GM19099 (cell line): Measurements from ENCODE around the gene ZNF101.

ENCODE experiments used
- POLR2A ChIP-seq: IDR thresholded peaks from 3 replicates; pipeline ENCODE4 v1.6.1; 2011; ENCODE audit warnings: low read depth; ENCODE audit not compliant: insufficient read length; ENCODE audit errors: extremely low read depth

ZNF101 gene

DNA sequence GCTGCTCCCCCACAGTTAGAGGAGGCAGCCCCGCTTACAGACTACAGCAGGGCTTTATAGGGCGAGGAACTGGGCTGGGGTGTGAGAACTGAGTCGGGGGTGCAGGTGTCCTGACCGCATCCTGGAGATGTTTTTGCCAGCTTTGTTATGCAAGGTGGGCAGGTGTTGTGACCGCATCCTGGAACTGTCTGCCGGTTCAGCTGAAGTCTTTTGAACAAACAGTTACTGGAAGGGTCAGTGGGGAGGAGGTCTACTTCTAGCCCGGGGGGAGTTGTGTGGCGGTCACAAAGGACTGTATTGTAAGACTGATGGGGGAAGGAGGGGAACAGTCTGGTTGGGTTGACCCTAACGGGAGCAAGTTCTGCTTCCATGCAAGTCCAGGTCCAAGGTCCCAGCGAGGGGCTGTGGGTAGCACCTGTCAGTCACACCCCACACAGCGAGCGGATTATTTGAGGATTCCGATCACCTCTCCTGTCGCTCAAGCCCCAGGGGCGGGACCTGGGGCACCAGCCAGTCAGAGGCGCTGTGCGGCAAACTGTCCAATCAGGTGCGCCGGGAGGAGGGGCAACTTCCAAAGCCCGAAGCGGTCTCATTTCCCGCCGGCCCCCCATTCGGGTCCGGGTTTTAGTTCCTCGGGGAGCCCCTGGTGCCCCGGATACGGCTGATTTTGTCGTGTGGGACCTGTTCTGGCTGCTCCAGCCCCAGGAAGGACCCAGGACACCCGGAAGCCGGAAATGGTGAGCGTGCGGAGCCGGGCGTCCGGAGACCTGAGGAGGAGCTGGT is at the start of gene ZNF101:
Gene ZNF101, plus strand, starts transcription at position 610 of the 783 bp plus-strand sequence. Its CDS starts 125 bp downstream, at position 735.
- peak; percentile 83 for TF ChIP-seq POLR2A

DNA sequence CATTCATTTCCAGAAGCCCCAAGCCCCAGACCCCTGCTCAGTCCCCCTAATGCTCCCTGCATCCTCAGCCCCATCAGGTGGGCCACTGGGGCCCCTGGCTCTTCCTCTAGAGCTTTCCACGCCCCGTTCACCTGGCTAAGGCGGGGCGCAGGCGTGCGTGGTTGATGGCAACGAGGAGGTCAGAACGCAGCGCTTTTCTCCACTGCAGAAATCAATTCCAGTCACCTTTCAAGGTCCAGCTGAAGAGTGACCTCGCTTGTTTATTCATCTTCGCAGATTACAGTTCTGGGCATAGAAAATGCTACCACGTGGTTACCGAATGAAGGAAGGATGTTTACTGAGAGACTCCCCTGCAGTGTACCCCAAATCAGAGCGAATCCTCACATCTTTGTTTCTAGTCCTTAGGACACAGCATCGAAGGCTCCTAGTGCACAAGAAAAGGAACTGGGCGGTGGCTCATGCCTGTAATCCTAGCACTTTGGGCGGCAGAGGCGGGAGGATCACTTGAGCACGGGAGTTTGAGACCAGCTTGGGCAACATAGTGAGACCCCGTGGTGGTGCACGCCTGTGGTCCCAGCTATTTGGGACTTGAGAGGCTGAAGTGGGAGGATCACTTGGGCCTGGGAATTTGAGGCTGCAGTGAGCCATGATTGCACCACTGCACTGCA is 49.3 kb upstream of the ZNF101 start:
- TF ChIP-seq POLR2A: no peak

DNA sequence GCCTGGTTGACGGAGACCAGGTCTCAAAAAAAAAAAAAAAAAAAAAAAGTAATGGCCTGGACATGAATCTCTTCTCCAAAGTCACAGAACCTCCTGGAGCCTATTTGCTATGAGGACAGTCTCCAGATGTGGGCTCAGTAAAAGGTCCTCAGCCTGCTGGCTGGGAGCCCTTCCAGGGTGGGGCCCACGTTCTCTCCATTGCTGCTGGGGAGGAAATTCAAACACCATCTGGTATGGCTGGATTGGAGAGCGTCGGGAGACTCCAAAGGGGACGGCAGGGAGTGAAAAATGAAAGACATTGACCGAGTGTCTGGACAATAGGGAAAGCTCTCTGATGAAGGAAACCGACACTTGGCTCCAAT is 48.8 kb upstream of the ZNF101 start:
- no peak for TF ChIP-seq POLR2A

DNA sequence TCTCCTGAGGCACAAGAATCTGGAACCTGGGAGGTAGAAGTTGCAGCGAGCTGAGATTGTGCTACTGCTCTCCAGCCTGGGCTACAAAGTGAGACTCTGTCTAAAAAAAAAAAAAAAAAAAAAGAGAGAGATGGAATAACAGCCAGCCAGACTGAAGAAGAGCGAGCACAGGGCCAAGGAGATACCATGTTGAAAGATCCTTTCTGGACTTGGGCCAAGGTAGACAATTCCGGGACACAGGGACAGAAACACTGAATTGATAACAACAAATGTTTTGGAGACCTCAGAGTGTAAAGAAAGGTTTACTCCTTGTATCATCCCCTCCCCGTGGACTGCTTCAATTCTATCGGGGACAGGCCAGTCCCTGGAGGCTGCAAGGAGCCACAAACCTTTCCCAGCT is 45.3 kb upstream of the ZNF101 start:
- TF ChIP-seq POLR2A: no peak

DNA sequence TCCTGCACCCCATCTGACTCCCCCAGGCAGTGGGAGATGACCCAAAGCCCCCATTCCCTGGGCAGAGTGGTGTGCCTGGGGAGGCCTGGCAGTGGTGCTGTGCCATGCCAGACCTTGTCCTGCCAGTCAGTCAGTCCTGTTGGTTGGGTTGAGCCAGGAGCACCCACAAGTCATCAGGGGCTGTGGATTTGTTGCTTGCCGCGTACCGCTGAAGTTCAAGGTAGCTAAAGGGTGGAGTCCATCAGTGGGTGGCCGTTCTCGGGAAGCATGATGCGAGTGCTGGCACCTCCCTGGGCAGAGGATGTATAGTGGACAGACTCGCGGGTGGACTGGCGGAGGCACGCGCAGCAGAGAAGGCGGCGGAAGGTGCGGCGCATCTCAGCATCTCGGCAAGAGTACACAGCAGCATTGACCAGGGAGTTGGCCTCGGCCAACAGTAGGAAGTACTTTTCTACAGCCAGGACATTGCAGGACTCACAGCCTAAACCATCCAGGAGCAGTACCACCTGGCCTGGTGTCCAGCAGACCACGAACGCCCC is 44.5 kb upstream of the ZNF101 start:
- no peak for TF ChIP-seq POLR2A

DNA sequence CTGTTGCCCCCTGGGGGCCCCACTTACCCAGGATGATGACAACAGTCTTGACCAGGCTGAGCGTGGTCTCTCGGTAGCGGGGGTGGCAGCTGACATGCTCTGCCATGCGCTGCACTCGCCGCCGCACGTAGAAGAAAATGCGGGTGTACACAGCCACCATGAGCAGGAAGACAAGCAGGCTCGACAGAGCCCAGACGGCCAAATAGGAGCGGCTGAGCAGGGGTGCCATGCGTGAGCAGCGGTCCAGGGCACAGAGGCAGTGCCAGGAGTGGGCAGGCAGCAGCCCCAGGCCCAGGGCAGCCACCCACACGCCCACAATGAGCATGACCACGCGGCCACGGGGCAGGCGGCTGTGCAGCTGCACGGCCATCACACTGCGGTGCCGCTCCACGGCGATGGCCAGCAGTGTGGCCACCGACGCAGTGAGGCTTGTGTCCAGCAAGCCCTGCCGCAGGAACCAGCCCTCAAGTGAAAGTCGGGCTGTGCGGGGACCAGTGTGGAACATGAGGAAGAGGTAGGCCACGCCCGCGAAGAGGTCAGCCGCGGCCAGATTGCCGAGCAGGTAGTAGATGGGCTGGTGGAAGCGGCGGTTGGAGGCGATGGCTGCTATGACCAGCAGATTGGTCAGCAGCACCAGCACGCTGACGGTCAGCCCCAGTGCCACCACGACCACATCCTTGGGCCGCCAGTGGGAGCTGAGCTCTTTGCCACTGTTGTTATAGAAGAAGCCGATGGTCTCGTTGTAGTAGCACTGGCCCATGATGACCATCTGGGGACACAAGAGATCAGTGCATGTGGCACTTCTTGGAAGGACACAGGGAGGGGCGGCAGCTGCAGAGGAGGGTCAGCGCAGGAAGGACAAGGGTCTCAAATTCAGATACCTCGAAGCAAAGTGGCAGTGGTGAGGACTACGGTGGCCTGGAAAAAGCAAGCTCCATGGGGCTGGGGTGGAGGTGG is 41.8 kb upstream of the ZNF101 start:
- TF ChIP-seq POLR2A: no peak

DNA sequence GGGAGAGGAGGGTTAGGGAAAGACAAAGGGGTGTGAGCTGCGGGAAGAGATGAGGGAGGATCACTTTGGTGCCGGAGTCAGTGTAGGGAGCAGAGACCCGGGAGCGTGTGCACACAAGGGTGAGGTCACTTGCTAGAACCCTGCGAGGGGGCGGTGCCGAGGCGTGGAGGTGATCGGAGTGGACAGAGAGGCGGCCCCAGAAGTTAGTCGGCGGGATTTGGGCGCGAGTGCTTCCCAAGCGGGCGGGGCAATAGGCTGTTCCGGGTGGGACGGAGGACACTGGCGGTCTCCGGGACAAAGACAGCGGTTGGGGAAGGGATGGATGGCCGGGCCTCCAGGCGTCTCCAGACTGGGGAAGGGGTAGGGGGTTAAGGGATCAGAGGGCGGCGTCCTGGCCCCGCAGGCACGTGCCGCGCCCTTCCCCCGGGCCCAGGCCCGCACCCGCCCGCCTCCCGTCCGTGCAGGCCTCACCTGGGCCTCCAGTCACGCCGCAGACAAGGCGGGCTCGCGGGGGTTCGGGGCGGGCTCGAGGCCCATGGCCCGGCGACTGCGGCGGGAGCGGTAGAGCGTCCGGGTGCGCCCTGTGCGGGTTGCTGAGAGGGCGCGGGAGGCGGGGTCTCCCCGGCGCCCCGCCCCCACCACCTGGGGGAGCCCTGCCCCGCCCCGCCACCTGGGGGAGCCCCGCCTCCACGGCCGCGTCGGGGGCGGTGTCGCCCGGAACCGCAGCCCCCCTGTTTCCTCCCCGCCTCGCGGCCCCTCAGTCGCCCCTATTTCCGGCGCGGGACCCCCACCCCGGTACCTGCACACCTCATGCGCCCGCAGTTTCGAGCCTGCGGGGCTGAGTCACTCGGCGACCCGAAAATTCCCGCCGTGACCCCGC is 40.8 kb upstream of the ZNF101 start, which contains the start of gene LPAR2:
Gene LPAR2, minus strand, starts transcription at position 600 of the 880 bp plus-strand sequence. CDS start 945 bp downstream, outside the sequence.
- peak; percentile 42 for TF ChIP-seq POLR2A

DNA sequence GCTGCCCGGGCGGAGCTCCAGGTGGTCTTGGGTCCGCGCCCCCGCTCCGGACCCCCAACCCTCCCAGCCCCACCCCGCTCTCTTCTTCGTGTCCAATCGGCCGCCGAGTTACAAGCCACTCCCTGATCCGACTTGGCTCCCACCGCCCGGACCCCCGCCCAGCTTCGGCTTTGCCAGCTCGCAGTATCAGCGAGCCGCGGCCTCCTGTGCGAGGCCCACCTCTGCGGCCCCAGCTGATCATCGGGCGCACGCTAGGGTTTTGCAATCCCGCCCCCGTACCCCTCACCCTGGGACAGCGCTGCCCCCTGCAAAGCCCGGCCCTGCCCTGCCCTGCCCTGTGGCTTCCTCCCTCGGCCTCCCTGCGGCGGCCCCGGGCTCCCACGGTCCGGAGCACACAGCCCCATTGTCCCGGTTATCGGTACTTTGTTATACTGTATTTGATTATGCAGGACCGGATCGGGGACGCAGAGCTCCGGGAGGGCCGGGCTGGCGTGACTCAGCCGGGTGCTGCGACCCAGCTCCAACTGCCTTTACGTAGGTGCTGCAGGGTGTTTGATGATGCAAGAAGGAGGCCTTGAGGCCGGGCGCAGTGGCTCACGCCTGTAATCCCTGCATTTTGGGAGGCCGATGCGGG is 40.0 kb upstream of the ZNF101 start:
- TF ChIP-seq POLR2A: no peak

DNA sequence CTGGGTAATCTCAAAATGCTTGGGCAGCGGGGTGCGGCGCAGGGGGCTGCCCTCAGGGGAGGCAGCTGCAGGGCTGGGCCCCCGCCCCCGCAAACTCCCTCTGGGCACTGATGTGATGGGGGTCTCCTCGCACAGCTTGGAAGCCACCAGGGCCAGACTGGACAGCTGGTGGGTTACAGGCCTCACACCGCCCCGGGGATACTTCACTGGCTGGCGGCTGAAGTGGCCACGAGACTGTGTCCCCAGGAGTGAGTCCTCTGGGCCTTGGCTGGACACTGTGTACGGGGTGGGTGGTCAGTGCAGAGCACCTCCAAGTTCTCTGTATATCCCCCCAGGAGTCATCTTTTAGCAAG is 38.6 kb upstream of the ZNF101 start:
- TF ChIP-seq POLR2A: no peak

DNA sequence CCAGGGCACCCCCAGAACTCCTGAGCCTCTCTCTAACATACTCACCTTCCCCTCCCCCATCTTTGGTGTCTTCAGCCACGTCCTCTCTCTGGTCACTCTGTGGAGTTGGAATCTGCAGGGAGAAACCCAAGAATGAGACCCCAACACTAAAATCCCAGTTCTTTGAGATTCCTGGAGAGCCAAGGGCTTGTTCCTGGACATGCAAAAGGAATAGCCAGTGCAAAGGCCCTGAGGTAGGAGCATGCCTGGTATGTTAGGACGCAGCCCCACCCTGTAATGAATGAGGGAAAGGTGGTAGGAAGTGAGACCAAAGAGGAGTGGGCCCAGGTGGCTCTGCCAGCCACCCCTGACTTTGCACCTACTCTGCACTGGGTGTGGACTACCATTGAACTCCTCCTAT is 38.2 kb upstream of the ZNF101 start:
- TF ChIP-seq POLR2A: no peak

DNA sequence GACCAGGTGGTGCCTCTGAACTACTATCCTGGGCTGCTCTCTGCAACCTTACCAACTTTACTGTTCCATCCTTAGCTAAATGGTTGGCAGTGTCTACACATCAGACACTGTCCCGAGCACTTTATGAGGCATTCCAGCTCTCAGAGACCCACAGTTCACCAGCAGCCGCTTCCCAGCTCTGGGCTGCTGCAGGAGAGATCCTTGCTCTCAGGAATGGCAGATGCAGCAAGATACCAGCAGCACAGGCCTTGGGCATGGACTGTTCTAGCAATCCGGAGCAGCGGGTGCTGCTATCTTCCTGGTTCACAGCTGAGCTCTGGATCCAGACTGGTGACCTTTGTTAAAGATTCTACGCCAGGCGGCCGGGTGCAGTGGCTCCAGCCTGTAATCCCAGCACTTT is 37.3 kb upstream of the ZNF101 start:
- TF ChIP-seq POLR2A: no peak

DNA sequence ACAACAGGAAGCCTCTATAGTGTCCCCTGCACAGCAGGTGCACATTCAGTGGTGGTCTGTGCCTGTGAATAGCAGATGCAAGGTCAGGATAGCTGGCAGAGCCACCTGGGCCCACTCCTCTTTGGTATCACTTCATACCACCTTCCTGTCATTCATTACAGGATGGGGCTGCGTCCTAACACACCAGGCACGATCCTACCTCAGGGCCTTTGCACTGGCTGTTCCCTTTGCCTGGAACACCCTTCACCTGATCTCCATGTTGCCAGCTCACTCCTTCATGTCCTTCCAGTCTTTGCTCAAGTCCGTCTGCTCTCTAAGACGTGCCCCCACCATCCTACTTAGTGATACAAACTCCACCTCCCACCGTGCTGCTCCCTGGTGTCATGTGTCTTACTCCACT is 36.0 kb upstream of the ZNF101 start:
- TF ChIP-seq POLR2A: no peak

DNA sequence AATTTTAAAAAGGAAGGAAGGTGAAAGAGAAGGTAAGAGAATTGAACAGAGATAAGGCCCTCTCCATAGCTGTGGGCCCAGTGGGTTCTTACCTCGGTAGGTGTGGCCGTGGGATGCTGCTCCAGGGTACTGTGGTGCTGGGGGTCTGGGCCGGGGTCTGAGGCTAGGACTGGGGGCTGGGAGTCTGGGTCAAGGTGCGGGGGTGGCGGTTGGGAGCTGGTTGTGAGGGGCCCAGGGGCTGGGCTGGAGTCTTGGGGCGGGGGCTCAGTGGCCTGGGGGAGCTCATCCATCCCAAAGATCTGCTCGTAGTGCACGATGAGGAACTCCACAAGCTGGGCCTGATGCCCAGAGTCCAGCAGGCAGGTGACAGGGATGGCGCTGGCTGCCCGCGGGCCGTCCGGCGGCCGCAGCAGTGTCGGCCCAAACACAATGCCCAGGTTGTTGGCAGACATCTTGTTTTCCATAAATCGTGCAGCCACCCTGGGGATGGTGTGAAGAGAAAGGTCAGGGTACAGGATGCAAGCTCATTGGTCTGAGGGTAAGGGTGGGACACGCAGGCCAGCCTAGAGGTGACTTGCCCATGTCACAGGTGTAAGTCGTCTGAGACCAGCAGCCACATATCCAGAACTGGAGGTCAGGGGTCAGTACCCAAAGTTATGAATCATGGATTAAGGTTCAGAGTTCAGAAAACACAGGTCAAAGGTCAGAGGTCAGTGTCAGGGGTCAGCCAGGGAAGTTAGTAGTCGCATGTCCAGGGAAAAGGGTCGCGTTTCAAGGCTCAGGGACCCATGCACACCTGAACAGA is 34.7 kb upstream of the ZNF101 start:
- TF ChIP-seq POLR2A: no peak
